ENCODE data around the gene RDH11.

GRCh38 chr14:67690011-67690410 is 5.6 kb downstream of the RDH11 start:
- TF ChIP-seq CTCF (IDR thresholded peaks at IDR 0.05) (no peak), POLR2A (IDR thresholded peaks at IDR 0.05) (no peak)

Data from lower leg skin (tissue), 3 donors.